H1 (cell line): Measurements from ENCODE around the gene ATAD3A. TPM values are rescaled to one million over a fixed set of nuclear protein-coding genes. Genes with fewer than 3 reads are reported as not detected.

Source experiments
- CTCF ChIA-PET: fragments of 300-600 bp; sonication (Branson Sonifier 250); formaldehyde crosslinking; loops from one replicate; lab custom pipeline; 2021; ENCODE audit not compliant: partially characterized antibody; lab: Charles Lee
- POLR2A ChIA-PET: fragments of 300-600 bp; sonication (Branson Sonifier 250); formaldehyde crosslinking; loops from one replicate; lab custom pipeline; 2021; ENCODE audit warnings: inconsistent platforms; ENCODE audit not compliant: partially characterized antibody; lab: Charles Lee
- DNase-seq, 2 experiments: peaks; one replicate each; pipeline versions ENCODE4 v3.0.0 to v3.0.0-alpha.2; 2010 to 2022; ENCODE audit warnings: low spot score in 2 of 2, low read depth in 1 of 2, mixed read lengths in 1 of 2
- FAIRE-seq: peaks from 2 replicates; lab custom pipeline; 2011; peaks lifted over from hg19 to GRCh38; lab: Jason Lieb, UNC
- H2AFZ ChIP-seq: 2 replicates; pipeline ENCODE4 v1.8.1; 2012; ENCODE audit warnings: low read length, inconsistent platforms
- H2AK5ac ChIP-seq: 2 replicates; pipeline ENCODE4 v1.6.1; 2013; ENCODE audit warnings: low read depth, low read length
- H2BK120ac ChIP-seq: replicated peaks from 2 replicates; pipeline ENCODE3; 2013; ENCODE audit warnings: low read depth, low read length, inconsistent platforms
- H2BK12ac ChIP-seq: 2 replicates; pipeline ENCODE4 v1.6.1; 2013; ENCODE audit warnings: low read depth, low read length
- H2BK15ac ChIP-seq: 2 replicates; pipeline ENCODE4 v1.6.1; 2013; ENCODE audit warnings: low read length
- H2BK20ac ChIP-seq: 2 replicates; pipeline ENCODE4 v1.6.1; 2013; ENCODE audit warnings: low read length
- H2BK5ac ChIP-seq: 2 replicates; pipeline ENCODE4 v1.6.1; 2013; ENCODE audit warnings: low read depth, low read length
- H3K14ac ChIP-seq: 2 replicates; pipeline ENCODE4 v1.6.1; 2013; ENCODE audit warnings: inconsistent platforms; ENCODE audit not compliant: insufficient read length
- H3K18ac ChIP-seq: 2 replicates; pipeline ENCODE4 v1.6.1; 2013; ENCODE audit warnings: low read length; ENCODE audit errors: extremely low read depth
- H3K23ac ChIP-seq: 2 replicates; pipeline ENCODE4 v1.6.1; 2013; ENCODE audit warnings: inconsistent platforms; ENCODE audit not compliant: insufficient read length
- H3K23me2 ChIP-seq: 2 replicates; pipeline ENCODE4 v1.6.1; 2013; ENCODE audit warnings: low read depth, low read length
- H3K27ac ChIP-seq: 2 replicates; pipeline ENCODE4 v1.6.1; 2011; ENCODE audit warnings: low read depth, low read length, inconsistent platforms
- H3K27me3 ChIP-seq, 4 experiments: replicated peaks in 1 of 4; 1 replicate in 1 of 4; 2 replicates in 3 of 4; pipeline versions ENCODE4 v1.6.1 to v1.8.1; 2011 to 2013; ENCODE audit warnings: low read length in 3 of 4, mild to moderate bottlenecking in 3 of 4, inconsistent platforms in 2 of 4, mixed read lengths in 2 of 4, moderate library complexity in 1 of 4; ENCODE audit not compliant: control insufficient read depth in 3 of 4, insufficient read depth in 3 of 4; ENCODE audit errors: extremely low read depth in 1 of 4
- H3K36me3 ChIP-seq, 4 experiments: 2 replicates each; pipeline versions ENCODE4 v1.6.1 to v1.8.1; 2011 to 2013; ENCODE audit warnings: mild to moderate bottlenecking in 4 of 4, low read length in 3 of 4, moderate library complexity in 2 of 4, control low read depth in 1 of 4, inconsistent platforms in 1 of 4; ENCODE audit not compliant: insufficient read depth in 4 of 4, control insufficient read depth in 2 of 4
- H3K4ac ChIP-seq: replicated peaks from 2 replicates; pipeline ENCODE3; 2013; ENCODE audit warnings: low read length, low read depth, mixed read lengths, inconsistent platforms; ENCODE audit not compliant: insufficient read length
- H3K4me1 ChIP-seq, 4 experiments: replicated peaks in 1 of 4; 1 replicate in 1 of 4; 2 replicates in 3 of 4; pipeline versions ENCODE4 v1.6.1 to v1.8.1; 2011 to 2013; ENCODE audit warnings: low read length in 3 of 4, inconsistent platforms in 2 of 4, mixed read lengths in 1 of 4; ENCODE audit not compliant: insufficient read depth in 4 of 4, control insufficient read depth in 3 of 4
- H3K4me2 ChIP-seq, 2 experiments: 2 replicates each; pipeline versions ENCODE4 v1.6.1 to v1.8.1; 2011 to 2013; ENCODE audit warnings: low read depth in 2 of 2, low read length in 2 of 2, control low read depth in 1 of 2, inconsistent platforms in 1 of 2, mild to moderate bottlenecking in 1 of 2; ENCODE audit not compliant: insufficient read depth in 1 of 2
- H3K4me3 ChIP-seq, 4 experiments: fragments of 200-600, 300-600 bp in 1 of 4; sonication (generic), shearing (Covaris generic), sonication (Bioruptor Twin) in 1 of 4; 2 replicates each; pipeline versions ENCODE4 v1.5.1 to v1.8.1; 2011 to 2016; ENCODE audit warnings: low read length in 4 of 4, low read depth in 3 of 4, control low read depth in 2 of 4, inconsistent platforms in 2 of 4, mild to moderate bottlenecking in 2 of 4, mixed read lengths in 1 of 4, moderate library complexity in 1 of 4; ENCODE audit not compliant: insufficient read depth in 2 of 4; ENCODE audit errors: extremely low read depth in 1 of 4
- H3K56ac ChIP-seq: replicated peaks from 2 replicates; pipeline ENCODE3; 2013; ENCODE audit warnings: low read depth, mild to moderate bottlenecking, mixed read lengths, low read length, inconsistent platforms; ENCODE audit not compliant: insufficient read length
- H3K79me1 ChIP-seq: 2 replicates; pipeline ENCODE4 v1.6.1; 2013; ENCODE audit warnings: low read depth, low read length, control low read depth
- H3K79me2 ChIP-seq, 2 experiments: 2 replicates each; pipeline versions ENCODE4 v1.6.1 to v1.8.1; 2012 to 2013; ENCODE audit warnings: low read length in 2 of 2, mild to moderate bottlenecking in 2 of 2, inconsistent platforms in 1 of 2; ENCODE audit not compliant: insufficient read depth in 2 of 2, control insufficient read depth in 1 of 2
- H3K9ac ChIP-seq, 4 experiments: replicated peaks in 1 of 4; 1 replicate in 1 of 4; 2 replicates in 3 of 4; pipeline versions ENCODE4 v1.6.1 to v1.8.1; 2011 to 2013; ENCODE audit warnings: low read depth in 3 of 4, low read length in 3 of 4, control low read depth in 2 of 4, mild to moderate bottlenecking in 2 of 4, moderate library complexity in 2 of 4, inconsistent platforms in 1 of 4; ENCODE audit errors: extremely low read depth in 1 of 4
- H3K9me3 ChIP-seq, 2 experiments: 2 replicates each; pipeline versions ENCODE4 v1.6.1 to v1.8.1; 2012 to 2013; ENCODE audit warnings: mild to moderate bottlenecking in 2 of 2, moderate library complexity in 2 of 2, control low read depth in 1 of 2, inconsistent platforms in 1 of 2, low read depth in 1 of 2, low read length in 1 of 2, mixed read lengths in 1 of 2; ENCODE audit not compliant: insufficient read depth in 2 of 2
- H4K20me1 ChIP-seq, 2 experiments: replicated peaks in 1 of 2; 2 replicates each; pipeline versions ENCODE3 to v1.8.1; 2011 to 2013; ENCODE audit warnings: inconsistent platforms in 2 of 2, low read length in 2 of 2, mild to moderate bottlenecking in 1 of 2; ENCODE audit not compliant: insufficient read depth in 2 of 2, control insufficient read depth in 1 of 2
- H4K5ac ChIP-seq: 2 replicates; pipeline ENCODE4 v1.6.1; 2013; ENCODE audit warnings: low read length, low read depth, mixed read lengths, inconsistent platforms; ENCODE audit not compliant: insufficient read length
- H4K8ac ChIP-seq: 2 replicates; pipeline ENCODE4 v1.8.0; 2013; ENCODE audit warnings: mild to moderate bottlenecking, moderate library complexity, low read length, inconsistent platforms; ENCODE audit not compliant: insufficient read depth; ENCODE audit errors: extremely low read depth
- H4K91ac ChIP-seq: replicated peaks from 2 replicates; pipeline ENCODE3; 2013; ENCODE audit warnings: low read length, mixed read lengths, inconsistent platforms; ENCODE audit not compliant: insufficient read length
- EGR1 ChIP-seq: IDR thresholded peaks from 2 replicates; pipeline ENCODE4 v1.6.1; 2011; ENCODE audit warnings: low read depth, low read length, borderline replicate concordance
- POLR2A ChIP-seq, 2 experiments: IDR thresholded peaks; 1 replicate in 1 of 2; 2 replicates in 1 of 2; pipeline ENCODE4 v1.6.1; 2011; ENCODE audit warnings: low read depth in 2 of 2, low read length in 2 of 2, mild to moderate bottlenecking in 2 of 2; ENCODE audit errors: control extremely low read depth in 1 of 2
- WGBS, 2 experiments: shearing (Covaris generic) in 1 of 2; methylation state at CpG; one replicate each; pipeline versions ENCODE4 v1.1.6 to v1.1.7; 2013 to 2015; ENCODE audit warnings: low lambda C conversion rate in 2 of 2, mixed read lengths in 2 of 2, inconsistent platforms in 1 of 2, low coverage in 1 of 2, missing lambda C conversion rate in 1 of 2; ENCODE audit not compliant: insufficient replicate concordance in 2 of 2, insufficient coverage in 1 of 2, insufficient read length in 1 of 2; ENCODE audit errors: extremely low coverage in 1 of 2, missing lambda C conversion rate in 1 of 2; 5-methylcytosine and 5-hydroxymethylcytosine counted together
- polyA plus RNA-seq, 7 experiments: library from polyadenylated mRNA; depleted of rRNA in 3 of 7; stranded (reverse) in 5 of 7; unstranded in 2 of 7; fragments of >200 nt in 5 of 7; fragments of 200-250 nt in 2 of 7; gene quantifications; 1 replicate in 5 of 7; 2 replicates in 1 of 7; 4 replicates in 1 of 7; pipeline versions ENCODE4 v1.2.1 to v1.2.3, GENCODE V29; 2011 to 2013; ENCODE audit warnings: missing spikeins in 2 of 7, mixed read lengths in 2 of 7
- total RNA-seq: library from RNA; stranded (reverse); fragmentation: NEBNext Ultra II Directional; extraction: Animal tissue kit (Norgen Biotek cat#: 25700); gene quantifications from 2 replicates; pipeline ENCODE4 v1.2.1, GENCODE V29; 2021

The ATAD3A gene
- total and polyA plus RNA-seq, 2 of the 8 experiments (the other 6 are each of a cell fraction or from before 2014, with no cell fraction given): 28.3 to 64.7 TPM

DNA sequence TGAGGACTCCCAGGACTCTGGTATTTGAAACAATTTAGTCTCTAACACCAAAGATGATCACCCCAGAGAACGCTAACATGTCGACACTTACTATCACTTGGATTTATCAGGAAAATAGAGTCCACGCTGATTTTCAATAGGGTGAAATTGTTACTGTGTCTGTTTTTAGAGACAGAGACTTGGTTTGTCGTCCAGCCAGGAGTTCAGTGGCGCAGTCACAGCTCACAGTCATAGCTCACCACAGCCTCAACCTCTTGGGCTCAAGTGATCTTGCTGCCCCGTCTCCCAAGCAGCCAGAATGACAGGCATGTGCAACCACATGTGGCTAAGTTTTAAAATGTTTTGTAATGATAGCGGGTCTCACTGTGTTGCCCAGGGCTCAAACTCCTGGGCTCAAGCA, 57.4 kb downstream of the ATAD3A start:
- CTCF ChIA-PET: interaction anchor here (1.5 kb wide), 1 partner anchor 10 kb away, joined by 7 read pairs; no protein-coding TSS in a partner anchor
- Histone ChIP-seq H2BK12ac (no peak overlapping the region), H3K27me3 (no peaks in the 10 kb centered on the region), H3K18ac (no peak overlapping the region), H3K23ac (no peak overlapping the region), H2AFZ (no peak overlapping the region), H3K79me1 (peaks cover 5% of the 10 kb centered on the region), H3K56ac (no peak overlapping the region), H3K23me2 (peaks cover 5% of the 10 kb centered on the region), H3K36me3 (peaks cover 4 to 40% (median 11%) of the 10 kb centered on the region in 4 experiments; a peak in 6 of 8 replicates), H3K9ac (no peak overlapping the region), H4K8ac (no peak overlapping the region; the same call in 1 of the 2 replicates), H2BK120ac (no peak overlapping the region), H3K4ac (no peak overlapping the region), H3K79me2 (peaks cover 63 to 99% of the 10 kb centered on the region in 2 experiments), H3K4me3 (no peak overlapping the region), H2AK5ac (no peak overlapping the region), H2BK15ac (no peak overlapping the region), H2BK20ac (no peak overlapping the region), H3K9me3 (no peaks in the 10 kb centered on the region), H3K4me1 (peaks cover 0 to 6% (median 3%) of the 10 kb centered on the region in 4 experiments; a peak in 2 of 7 replicates), H4K20me1 (peaks cover 30 to 33% of the 10 kb centered on the region in 2 experiments), H3K4me2 (no peak overlapping the region), H2BK5ac (no peak overlapping the region), H4K5ac (no peak overlapping the region), H3K14ac (no peak overlapping the region), H4K91ac (no peak overlapping the region), H3K27ac (no peak overlapping the region)
- POLR2A ChIA-PET: interaction anchor here (0.7 to 21.2 kb wide), 5 partner anchors 9 to 33 kb away, joined by 3 to 367 read pairs (median 8); no protein-coding TSS in a partner anchor
- no peak for TF ChIP-seq EGR1
- 0 out of 3 replicates have a peak, but pooled peaks of 1 of the 2 experiments have one; percentile 17 for TF ChIP-seq POLR2A (IDR thresholded peaks at IDR 0.05; ENCODE audit: control extremely low read depth in 1 of 2, low read depth in 2 of 2, low read length in 2 of 2)
- WGBS, 2 experiments: 92% methylated on average over 7 of the region's 7 CpGs; no CpG with 5 or more reads in 1 of the 2 experiments
- FAIRE-seq: no peak
- no peak for DNase-seq
